ENCODE data around the gene CAST. TPM values are rescaled to one million over a fixed set of nuclear protein-coding genes. Genes with fewer than 3 reads are reported as not detected.

Gene CAST
- total RNA-seq, 1 experiment from 2014 or later, result 418 TPM

DNA sequence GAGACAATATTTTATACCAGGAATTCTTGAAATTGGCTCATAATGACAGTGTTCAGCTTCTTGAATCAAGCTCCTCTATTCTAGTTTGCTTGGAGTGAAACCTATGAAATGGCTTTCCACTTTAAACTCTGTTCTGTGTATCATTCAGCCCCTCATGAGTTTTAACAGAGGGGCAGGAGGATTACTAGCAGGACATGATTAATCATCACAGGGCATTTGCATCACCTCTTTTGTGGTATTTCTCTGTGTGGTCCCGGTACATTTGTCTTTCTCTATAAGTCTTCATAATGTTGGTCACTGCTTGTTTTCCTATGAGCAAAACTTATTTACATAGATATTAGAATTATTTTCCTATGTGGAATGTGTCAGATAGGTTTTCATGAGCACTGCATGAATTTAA, 21.2 kb downstream of the CAST start:
- CTCF ChIA-PET, result interaction anchor here (1.4 kb wide), 1 partner anchor 69 kb away, joined by 5 read pairs; no protein-coding TSS in a partner anchor
- Histone ChIP-seq H3K4me3 (ENCODE audit: low read depth, low read length) (no peak overlapping the region), H3K27me3 (replicated peaks; ENCODE audit: control insufficient read depth, insufficient read depth, low read length) (no peaks in the 10 kb centered on the region), H3K36me3 (ENCODE audit: control insufficient read depth, insufficient read depth, low read length) (no peaks in the 10 kb centered on the region), H3K4me1 (peaks cover 6% of the 10 kb centered on the region; the same call in 1 of the 2 replicates), H3K9me3 (no peaks in the 10 kb centered on the region)
- no peaks in the 10 kb centered on the region for H3K9me3 Mint-ChIP-seq (ENCODE audit: unreplicated experiment)
- no TSS peak for BruUV-seq (replicated peaks)
- H3K4me1 Mint-ChIP-seq (ENCODE audit: low read depth, unreplicated experiment), result peaks cover 22% of the 10 kb centered on the region
- peaks cover 50% of the 10 kb centered on the region for H3K36me3 Mint-ChIP-seq (ENCODE audit: insufficient read depth, unreplicated experiment)
- intact Hi-C loops (cut with micrococcal nuclease; ENCODE audit: unreplicated experiment), result no loop called here
- DNase-seq, result no peak
- TF ChIP-seq, protein P1, sequence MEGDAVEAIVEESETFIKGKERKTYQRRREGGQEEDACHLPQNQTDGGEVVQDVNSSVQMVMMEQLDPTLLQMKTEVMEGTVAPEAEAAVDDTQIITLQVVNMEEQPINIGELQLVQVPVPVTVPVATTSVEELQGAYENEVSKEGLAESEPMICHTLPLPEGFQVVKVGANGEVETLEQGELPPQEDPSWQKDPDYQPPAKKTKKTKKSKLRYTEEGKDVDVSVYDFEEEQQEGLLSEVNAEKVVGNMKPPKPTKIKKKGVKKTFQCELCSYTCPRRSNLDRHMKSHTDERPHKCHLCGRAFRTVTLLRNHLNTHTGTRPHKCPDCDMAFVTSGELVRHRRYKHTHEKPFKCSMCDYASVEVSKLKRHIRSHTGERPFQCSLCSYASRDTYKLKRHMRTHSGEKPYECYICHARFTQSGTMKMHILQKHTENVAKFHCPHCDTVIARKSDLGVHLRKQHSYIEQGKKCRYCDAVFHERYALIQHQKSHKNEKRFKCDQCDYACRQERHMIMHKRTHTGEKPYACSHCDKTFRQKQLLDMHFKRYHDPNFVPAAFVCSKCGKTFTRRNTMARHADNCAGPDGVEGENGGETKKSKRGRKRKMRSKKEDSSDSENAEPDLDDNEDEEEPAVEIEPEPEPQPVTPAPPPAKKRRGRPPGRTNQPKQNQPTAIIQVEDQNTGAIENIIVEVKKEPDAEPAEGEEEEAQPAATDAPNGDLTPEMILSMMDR (IDR thresholded peaks at IDR 0.05; ENCODE audit: insufficient read depth in 1 of 2, low read depth in 1 of 2, low read length in 1 of 2, severe bottlenecking in 1 of 2, unreplicated experiment in 1 of 2), result no peak
- no peak overlapping the region for H3K4me3 Mint-ChIP-seq (ENCODE audit: unreplicated experiment)
- POLR2A ChIA-PET, result no interaction called here
- H3K27ac Mint-ChIP-seq (ENCODE audit: unreplicated experiment), result no peak overlapping the region
- no peaks in the 10 kb centered on the region for H3K27me3 Mint-ChIP-seq (ENCODE audit: insufficient read depth, unreplicated experiment)

- no peak for DNase-seq
- Histone ChIP-seq H3K36me3 (ENCODE audit: control insufficient read depth, insufficient read depth, low read length) (no peaks in the 10 kb centered on the region), H3K9me3 (no peaks in the 10 kb centered on the region), H3K27me3 (replicated peaks; ENCODE audit: control insufficient read depth, insufficient read depth, low read length) (no peaks in the 10 kb centered on the region), H3K4me1 (peaks cover 6% of the 10 kb centered on the region; the same call in 1 of the 2 replicates), H3K4me3 (ENCODE audit: low read depth, low read length) (no peak overlapping the region)
- no peaks in the 10 kb centered on the region for H3K27me3 Mint-ChIP-seq (ENCODE audit: insufficient read depth, unreplicated experiment)
- H3K36me3 Mint-ChIP-seq (ENCODE audit: insufficient read depth, unreplicated experiment), result peaks cover 49% of the 10 kb centered on the region
- POLR2A ChIA-PET, result no interaction called here
- H3K4me3 Mint-ChIP-seq (ENCODE audit: unreplicated experiment), result no peak overlapping the region
- H3K4me1 Mint-ChIP-seq (ENCODE audit: low read depth, unreplicated experiment), result peaks cover 22% of the 10 kb centered on the region
- CTCF ChIA-PET, result interaction anchor here (1.4 kb wide), 1 partner anchor 70 kb away, joined by 5 read pairs; no protein-coding TSS in a partner anchor
- intact Hi-C loops (cut with micrococcal nuclease; ENCODE audit: unreplicated experiment), result no loop called here
- TF ChIP-seq, protein P1 (IDR thresholded peaks at IDR 0.05; ENCODE audit: insufficient read depth in 1 of 2, low read depth in 1 of 2, low read length in 1 of 2, severe bottlenecking in 1 of 2, unreplicated experiment in 1 of 2), result no peak
- no TSS peak for BruUV-seq (replicated peaks)
- no peak overlapping the region for H3K27ac Mint-ChIP-seq (ENCODE audit: unreplicated experiment)
- H3K9me3 Mint-ChIP-seq (ENCODE audit: unreplicated experiment), result no peaks in the 10 kb centered on the region
These were observed 21.6 kb downstream of the CAST start for GRCh38 chr5:96683810-96684209.

- Histone ChIP-seq H3K36me3 (ENCODE audit: control insufficient read depth, insufficient read depth, low read length) (no peaks in the 10 kb centered on the region), H3K4me1 (peaks cover 10% of the 10 kb centered on the region), H3K9me3 (no peaks in the 10 kb centered on the region), H3K27me3 (replicated peaks; ENCODE audit: control insufficient read depth, insufficient read depth, low read length) (no peaks in the 10 kb centered on the region), H3K4me3 (ENCODE audit: low read depth, low read length) (no peak overlapping the region)
- Mint-ChIP-seq H3K27ac (ENCODE audit: unreplicated experiment) (peak overlapping the region; percentile 13), H3K9me3 (ENCODE audit: unreplicated experiment) (no peaks in the 10 kb centered on the region), H3K4me3 (ENCODE audit: unreplicated experiment) (no peak overlapping the region), H3K36me3 (ENCODE audit: insufficient read depth, unreplicated experiment) (peaks cover 36% of the 10 kb centered on the region), H3K27me3 (ENCODE audit: insufficient read depth, unreplicated experiment) (no peaks in the 10 kb centered on the region), H3K4me1 (ENCODE audit: low read depth, unreplicated experiment) (peaks cover 22% of the 10 kb centered on the region)
- CTCF ChIA-PET, result interaction anchor here (0.9 kb wide), 1 partner anchor 73 kb away, joined by 5 read pairs; no protein-coding TSS in a partner anchor
- intact Hi-C loops (cut with micrococcal nuclease; ENCODE audit: unreplicated experiment), result no loop called here
- no TSS peak for BruUV-seq (replicated peaks)
- no peak for DNase-seq
- POLR2A ChIA-PET, result no interaction called here
- TF ChIP-seq, protein P1 (IDR thresholded peaks at IDR 0.05; ENCODE audit: insufficient read depth in 1 of 2, low read depth in 1 of 2, low read length in 1 of 2, severe bottlenecking in 1 of 2, unreplicated experiment in 1 of 2), result no peak
These were observed 24.9 kb downstream of the CAST start for GRCh38 chr5:96687080-96687479.

Data from Caco-2 (cell line).